Stimulated activated CD4-positive, alpha-beta T cell treated with anti-CD3 and anti-CD28 coated beads, Interleukin-4, amount 100 ng/mL, for 4 hours (primary cell): ENCODE measurements around the gene HK1.
"Not testable (repeated sequence)": the region's sequence is repeated elsewhere in the genome, so short reads cannot be mapped to it uniquely, and the experiment has no call there.

Source experiments
- DNase-seq, 2 experiments: peaks; one replicate each; pipeline ENCODE4 v3.0.0-alpha.2; 2020

The HK1 gene

GRCh38 chr10:69312528-69312927, 34.2 kb downstream of the HK1 start:
- no peak for DNase-seq

GRCh38 chr10:69315100-69315542, 36.8 kb downstream of the HK1 start:
- no peak for DNase-seq

- no peak for DNase-seq
Observed at GRCh38 chr10:69315610-69316312, 37.5 kb downstream of the HK1 start.

GRCh38 chr10:69316313-69317059, 38.2 kb downstream of the HK1 start:
- no peak for DNase-seq

GRCh38 chr10:69317175-69317604, 38.9 kb downstream of the HK1 start:
- no peak for DNase-seq

- DNase-seq = no peak
Observed at GRCh38 chr10:69317626-69318105, 39.4 kb downstream of the HK1 start.

- peak; percentile 90 to 91 for DNase-seq
Observed at GRCh38 chr10:69318106-69318866, 40.0 kb downstream of the HK1 start.

GRCh38 chr10:69318867-69319727, 40.8 kb downstream of the HK1 start:
- peak; percentile 72 to 83 for DNase-seq

GRCh38 chr10:69319841-69320316, 41.6 kb downstream of the HK1 start:
- DNase-seq = no peak

- DNase-seq = no peak
Observed at GRCh38 chr10:69320521-69320920, 42.2 kb downstream of the HK1 start.

GRCh38 chr10:69321039-69321715, 42.9 kb downstream of the HK1 start:
- no peak for DNase-seq

GRCh38 chr10:69321865-69322264, 43.6 kb downstream of the HK1 start:
- DNase-seq = no peak

GRCh38 chr10:69322346-69322745, 44.0 kb downstream of the HK1 start:
- DNase-seq = not testable (repeated sequence)

- DNase-seq = no peak
Observed at GRCh38 chr10:69323622-69324021, 45.3 kb downstream of the HK1 start.

GRCh38 chr10:69324583-69324982, 46.3 kb downstream of the HK1 start:
- DNase-seq = no peak

GRCh38 chr10:69325637-69326523, 47.6 kb downstream of the HK1 start:
- DNase-seq = not testable (repeated sequence)

- DNase-seq = no peak
Observed at GRCh38 chr10:69326692-69327091, 48.4 kb downstream of the HK1 start.

- peak; percentile 42 to 44 for DNase-seq
Observed at GRCh38 chr10:69327463-69328379, 49.4 kb downstream of the HK1 start.

- DNase-seq = no peak
Observed at GRCh38 chr10:69328380-69328735, 50.1 kb downstream of the HK1 start.
